NCI-H345 (cell line): Measurements from ENCODE around the gene REM2.
"Not testable (repeated sequence)": the region's sequence is repeated elsewhere in the genome, so short reads cannot be mapped to it uniquely, and the experiment has no call there.

Experiments used
- DNase-seq: peaks from one replicate; lab custom pipeline; 2025; lab: John Stamatoyannopoulos, UW

REM2 gene

GRCh38 chr14:22897357-22897756 is 14.3 kb downstream of the REM2 start:
- no peak for DNase-seq

- DNase-seq, result no peak
Observed at GRCh38 chr14:22898302-22899090, 15.5 kb downstream of the REM2 start.

GRCh38 chr14:22900081-22900799 is 17.2 kb downstream of the REM2 start:
- peak; percentile 67 for DNase-seq

GRCh38 chr14:22901799-22902198 is 18.8 kb downstream of the REM2 start:
- DNase-seq, result no peak

- no peak for DNase-seq
Observed at GRCh38 chr14:22903742-22904087, 20.7 kb downstream of the REM2 start.

- DNase-seq, result no peak
Observed at GRCh38 chr14:22905627-22906026, 22.6 kb downstream of the REM2 start.

GRCh38 chr14:22906073-22906472 is 23.1 kb downstream of the REM2 start:
- no peak for DNase-seq

- no peak for DNase-seq
Observed at GRCh38 chr14:22907429-22907828, 24.4 kb downstream of the REM2 start.

- no peak for DNase-seq
Observed at GRCh38 chr14:22908601-22909000, 25.6 kb downstream of the REM2 start.

GRCh38 chr14:22910916-22911315 is 27.9 kb downstream of the REM2 start:
- no peak for DNase-seq

- not testable (repeated sequence) for DNase-seq
Observed at GRCh38 chr14:22914836-22915235, 31.8 kb downstream of the REM2 start.

GRCh38 chr14:22915886-22916521 is 33.0 kb downstream of the REM2 start:
- no peak for DNase-seq

GRCh38 chr14:22918804-22919600 is 36.0 kb downstream of the REM2 start, which contains the start of gene RBM23:
TSS of gene RBM23 (minus strand) at chr14:22919149.
- DNase-seq, result peak; percentile 100

GRCh38 chr14:22919601-22919921 is 36.5 kb downstream of the REM2 start:
- DNase-seq, result no peak

- DNase-seq, result no peak
Observed at GRCh38 chr14:22920697-22921096, 37.7 kb downstream of the REM2 start.

- no peak for DNase-seq
Observed at GRCh38 chr14:22922294-22922693, 39.3 kb downstream of the REM2 start.

- DNase-seq, result no peak
Observed at GRCh38 chr14:22923746-22924145, 40.7 kb downstream of the REM2 start.

- no peak for DNase-seq
Observed at GRCh38 chr14:22925513-22925912, 42.5 kb downstream of the REM2 start.

- DNase-seq, result no peak
Observed at GRCh38 chr14:22926316-22926715, 43.3 kb downstream of the REM2 start.

- no peak for DNase-seq
Observed at GRCh38 chr14:22928237-22929103, 45.4 kb downstream of the REM2 start.
